Measurements from ENCODE around the gene GALNT11.
"Not testable (repeated sequence)": the region's sequence is repeated elsewhere in the genome, so short reads cannot be mapped to it uniquely, and the experiment has no call there.

GALNT11 gene

DNA sequence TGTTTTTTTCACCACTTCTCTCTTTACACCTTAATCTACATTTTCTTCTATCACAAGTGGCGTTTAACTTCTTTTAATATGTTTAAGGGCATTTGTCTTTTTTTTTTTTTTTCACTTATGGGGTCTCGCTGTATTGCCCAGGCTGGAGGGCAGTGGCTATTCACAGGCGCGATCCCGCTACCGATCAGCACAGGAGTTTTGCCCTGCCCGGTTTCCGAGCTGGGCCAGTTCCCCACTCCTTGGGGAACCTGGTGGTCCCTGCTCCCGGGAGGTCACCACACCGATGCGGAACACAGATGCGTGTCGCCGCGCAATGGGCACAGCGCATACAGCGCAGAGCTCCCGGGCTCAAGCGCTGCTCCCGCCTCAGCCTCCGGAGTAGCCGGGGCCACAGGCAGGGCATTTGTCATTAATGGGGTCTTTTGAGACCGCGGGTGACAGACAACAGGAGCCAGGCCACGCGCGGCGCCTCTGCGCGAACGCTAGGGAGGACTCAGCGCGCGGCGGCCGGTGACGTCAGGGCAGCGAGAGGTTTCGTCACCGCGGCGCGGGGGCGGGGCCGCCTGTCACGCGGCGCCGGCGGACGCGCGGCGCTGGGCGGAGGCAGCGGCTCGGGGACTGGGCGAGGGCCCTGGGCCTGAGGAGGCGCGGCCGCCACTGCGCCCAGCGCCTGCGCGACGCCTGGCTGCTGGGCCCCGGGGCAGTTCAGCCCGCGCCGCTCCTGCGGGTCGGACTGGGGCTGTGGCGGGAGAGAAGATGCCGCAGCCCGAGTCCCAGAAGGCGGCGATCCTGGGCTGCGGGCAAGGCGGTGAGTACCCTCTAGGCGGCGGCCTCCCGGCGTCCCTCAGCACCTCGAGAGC, at the start of gene GALNT11:
Gene GALNT11, plus strand, starts transcription at position 598 of the 860 bp plus-strand sequence. CDS start 68,554 bp downstream, outside the sequence.
- peak; percentile 77 to 81 (median 78) for DNase-seq (ENCODE audit: low read depth in 2 of 3, low spot score in 2 of 3)

GRCh38 chr7:151978616-151979015, 46.9 kb upstream of the GALNT11 start:
- no peak for DNase-seq (ENCODE audit: low read depth in 2 of 3, low spot score in 2 of 3)

- DNase-seq (ENCODE audit: low read depth in 2 of 3, low spot score in 2 of 3) = no peak
These were observed 44.3 kb upstream of the GALNT11 start for GRCh38 chr7:151981223-151981622.

DNA sequence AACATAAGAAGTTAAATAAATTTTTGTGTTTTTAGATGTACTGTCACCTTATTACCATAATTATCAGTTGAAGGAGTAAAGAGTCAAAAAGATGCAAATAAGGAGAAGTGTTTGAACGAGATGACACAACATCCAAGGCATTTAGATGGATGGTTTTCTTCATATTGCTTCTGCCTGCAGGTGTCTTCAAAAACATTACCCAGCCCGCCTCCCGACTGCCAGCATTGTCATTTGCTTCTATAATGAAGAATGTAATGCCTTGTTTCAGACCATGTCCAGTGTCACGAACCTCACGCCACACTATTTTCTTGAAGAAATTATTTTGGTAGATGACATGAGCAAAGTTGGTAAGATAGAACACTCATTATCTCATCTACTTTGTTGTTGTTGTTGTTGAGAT, 42.7 kb upstream of the GALNT11 start:
- no peak for DNase-seq (ENCODE audit: low read depth in 2 of 3, low spot score in 2 of 3)

DNA sequence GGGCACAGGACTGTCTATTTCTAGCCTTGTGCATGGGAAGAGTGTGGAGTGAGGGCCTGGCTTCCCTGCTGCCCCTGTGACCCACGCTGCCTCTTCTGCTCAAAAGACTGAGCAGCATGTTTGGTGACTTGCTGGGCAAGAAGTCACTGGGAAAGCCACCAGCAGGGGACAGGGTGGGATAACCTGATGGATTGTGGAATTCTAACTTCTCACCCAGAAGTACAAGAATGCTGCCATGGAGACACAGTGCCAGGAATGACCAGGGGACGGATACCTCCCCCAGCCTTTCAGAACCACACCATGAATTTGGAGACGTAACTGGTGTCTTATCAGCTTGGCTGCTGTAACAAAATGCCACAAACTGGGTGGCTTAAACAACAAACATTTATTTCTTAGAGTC, 40.9 kb upstream of the GALNT11 start:
- no peak for DNase-seq (ENCODE audit: low read depth in 2 of 3, low spot score in 2 of 3)

GRCh38 chr7:151987748-151988529, 37.5 kb upstream of the GALNT11 start:
- DNase-seq (ENCODE audit: low read depth in 2 of 3, low spot score in 2 of 3) = no peak

DNA sequence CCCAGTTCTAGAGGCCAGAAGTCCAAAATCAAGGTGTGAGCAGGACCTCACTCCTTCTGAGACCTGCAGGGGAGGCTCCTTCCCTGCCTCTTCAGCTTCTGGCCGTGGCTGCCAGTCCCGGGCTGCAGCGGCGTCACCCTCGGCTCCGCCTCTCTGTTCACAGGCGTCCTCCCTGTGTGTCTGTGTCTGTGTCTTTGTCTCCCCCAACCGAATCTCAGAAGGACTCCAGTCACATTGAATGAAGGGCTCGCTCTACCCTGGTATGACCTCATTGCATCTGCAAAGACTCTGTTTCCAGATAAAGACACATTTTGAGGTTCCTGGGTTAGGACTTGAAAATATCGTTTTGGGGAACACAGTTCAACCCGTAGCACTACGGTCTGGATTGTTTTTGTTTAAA, 33.1 kb upstream of the GALNT11 start:
- DNase-seq (ENCODE audit: low read depth in 2 of 3, low spot score in 2 of 3) = peak; percentile 4 to 9 (median 9)

DNA sequence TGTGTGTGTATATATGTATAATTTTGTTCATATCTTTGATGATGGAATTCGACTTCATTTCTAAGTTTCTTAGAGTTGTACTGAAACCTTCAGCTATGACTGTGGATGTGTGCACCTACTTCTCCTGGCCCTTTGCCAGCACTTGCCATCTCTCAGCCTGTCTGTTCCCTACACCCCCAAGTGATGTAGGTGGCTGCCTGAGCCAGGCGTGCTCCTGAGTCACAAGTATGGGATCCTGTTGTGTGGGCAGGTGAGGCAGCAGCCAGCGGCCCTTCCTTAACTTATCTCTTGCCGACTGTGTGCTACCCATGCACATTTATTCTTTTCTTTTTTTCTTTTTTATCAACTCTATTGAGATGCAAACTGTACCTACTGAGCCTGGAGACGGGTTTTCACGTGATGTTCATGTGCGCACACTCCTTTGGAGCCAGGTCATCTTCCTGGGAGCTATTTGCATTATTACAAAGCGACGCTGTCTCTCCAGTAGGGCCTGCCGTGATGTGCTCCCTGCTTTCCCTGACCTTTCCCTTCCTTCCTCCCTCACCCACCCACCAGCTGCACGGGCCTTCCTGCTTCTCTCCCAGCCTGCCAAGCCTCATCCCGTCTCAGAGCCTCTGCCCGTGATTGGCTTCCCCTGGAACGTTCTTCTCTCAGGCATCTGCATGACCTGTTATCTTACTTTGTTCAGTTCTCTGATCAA, 31.3 kb upstream of the GALNT11 start:
- peak in 1 of 3 experiments; percentile 4 for DNase-seq (ENCODE audit: low read depth in 2 of 3, low spot score in 2 of 3)

GRCh38 chr7:151999424-152000090, 25.9 kb upstream of the GALNT11 start:
- DNase-seq (ENCODE audit: low read depth in 2 of 3, low spot score in 2 of 3) = no peak

DNA sequence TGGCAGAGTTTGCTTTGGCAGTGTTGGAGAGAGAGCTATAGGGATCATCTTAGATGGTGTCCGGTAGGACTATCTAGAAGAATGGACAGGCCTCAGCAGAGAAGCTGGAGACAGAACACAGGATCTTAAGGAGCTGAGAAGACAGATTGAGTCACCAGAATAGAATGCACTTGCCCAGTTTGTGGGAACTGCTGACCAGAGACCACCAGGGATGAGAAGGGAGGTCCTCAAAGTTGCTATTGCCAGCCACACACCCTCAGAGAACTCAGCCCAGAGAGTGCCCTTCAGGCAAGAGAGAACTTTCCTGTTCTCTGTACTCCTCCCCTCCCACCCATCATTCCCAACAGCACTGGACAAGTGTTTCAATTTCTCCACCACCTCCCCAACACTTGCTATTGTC, 25.3 kb upstream of the GALNT11 start:
- no peak for DNase-seq (ENCODE audit: low read depth in 2 of 3, low spot score in 2 of 3)

GRCh38 chr7:152006336-152006735, 19.1 kb upstream of the GALNT11 start:
- no peak for DNase-seq (ENCODE audit: low read depth in 2 of 3, low spot score in 2 of 3)

- no peak for DNase-seq (ENCODE audit: low read depth in 2 of 3, low spot score in 2 of 3)
These were observed 13.6 kb upstream of the GALNT11 start for GRCh38 chr7:152011860-152012259.

DNA sequence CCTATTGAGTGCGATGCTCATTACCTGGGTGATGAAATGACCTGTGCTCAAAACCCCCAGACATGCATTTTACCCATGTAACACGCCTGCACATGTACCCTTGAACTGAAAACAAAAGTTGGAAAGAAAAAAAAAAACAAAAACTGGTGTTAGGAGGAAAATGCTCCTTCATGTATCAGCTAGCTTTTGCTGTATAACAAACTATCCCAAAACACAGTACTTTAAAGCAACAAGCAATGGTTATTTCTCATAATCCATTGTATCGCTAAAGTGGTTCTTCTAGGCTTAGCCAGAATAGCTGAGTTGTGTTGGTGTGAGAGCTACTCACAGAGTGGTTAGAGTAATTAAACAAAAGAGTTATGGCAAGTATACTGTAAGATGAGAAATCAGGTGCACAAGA, 12.2 kb upstream of the GALNT11 start:
- no peak for DNase-seq (ENCODE audit: low read depth in 2 of 3, low spot score in 2 of 3)

DNA sequence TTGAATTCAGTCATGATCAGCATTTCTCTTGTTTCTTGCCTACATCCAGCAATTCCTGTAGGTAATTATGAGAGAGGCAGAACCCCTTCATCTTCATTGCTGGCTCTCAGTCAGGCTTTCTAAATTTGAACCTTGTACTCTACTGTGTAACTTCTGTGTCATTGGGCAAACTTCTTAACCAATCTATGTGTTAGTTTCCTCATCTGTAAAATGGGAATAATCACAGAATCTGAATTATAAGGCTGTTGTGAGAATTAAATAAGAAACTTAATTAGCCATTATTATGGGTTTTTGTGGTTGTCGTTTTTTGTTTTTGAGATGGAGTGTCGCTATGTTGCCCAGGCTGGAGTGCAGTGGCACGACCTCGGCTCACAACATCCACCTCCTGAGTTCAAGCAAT, 11.5 kb upstream of the GALNT11 start:
- DNase-seq (ENCODE audit: low read depth in 2 of 3, low spot score in 2 of 3) = no peak

DNA sequence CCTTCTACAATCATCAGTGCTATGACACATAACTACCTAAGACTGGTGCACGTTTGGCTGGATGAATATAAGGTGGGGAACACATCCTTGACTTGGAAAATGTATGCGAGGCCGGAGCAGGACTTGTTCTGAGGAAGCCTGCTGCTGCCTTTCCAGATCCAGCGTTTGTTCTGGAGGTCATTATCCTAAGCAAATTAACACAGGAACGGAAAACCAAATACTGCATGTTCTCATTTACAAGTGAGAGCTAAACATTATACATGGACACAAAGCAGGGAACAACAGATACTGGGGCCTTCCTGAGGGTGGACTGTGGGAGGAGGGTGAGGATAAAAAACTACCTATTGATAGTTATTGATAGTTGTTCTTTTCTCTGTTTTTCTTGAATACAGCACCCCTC, 10.8 kb upstream of the GALNT11 start:
- no peak for DNase-seq (ENCODE audit: low read depth in 2 of 3, low spot score in 2 of 3)

DNA sequence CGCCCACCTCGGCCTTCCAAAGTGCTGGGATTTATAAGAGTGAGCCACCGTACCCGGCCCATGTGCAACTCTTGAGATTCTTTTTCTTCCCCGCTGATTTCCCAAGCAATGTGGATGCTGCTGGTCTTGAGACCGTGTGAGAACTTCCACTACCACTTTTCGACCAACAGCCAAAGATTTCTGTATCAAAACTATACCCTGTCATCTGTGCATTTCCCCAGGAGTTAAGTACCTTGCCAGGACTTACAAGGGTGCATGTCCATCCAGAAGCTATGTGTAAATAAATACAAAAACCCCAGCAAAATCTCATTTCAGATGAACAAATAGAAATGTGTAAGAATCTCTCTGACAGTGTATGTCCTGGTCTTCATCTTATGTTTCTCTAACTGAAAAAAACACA, 9.9 kb upstream of the GALNT11 start:
- no peak for DNase-seq (ENCODE audit: low read depth in 2 of 3, low spot score in 2 of 3)

- DNase-seq (ENCODE audit: low read depth in 2 of 3, low spot score in 2 of 3) = no peak
These were observed 8.5 kb upstream of the GALNT11 start for GRCh38 chr7:152016947-152017346.

DNA sequence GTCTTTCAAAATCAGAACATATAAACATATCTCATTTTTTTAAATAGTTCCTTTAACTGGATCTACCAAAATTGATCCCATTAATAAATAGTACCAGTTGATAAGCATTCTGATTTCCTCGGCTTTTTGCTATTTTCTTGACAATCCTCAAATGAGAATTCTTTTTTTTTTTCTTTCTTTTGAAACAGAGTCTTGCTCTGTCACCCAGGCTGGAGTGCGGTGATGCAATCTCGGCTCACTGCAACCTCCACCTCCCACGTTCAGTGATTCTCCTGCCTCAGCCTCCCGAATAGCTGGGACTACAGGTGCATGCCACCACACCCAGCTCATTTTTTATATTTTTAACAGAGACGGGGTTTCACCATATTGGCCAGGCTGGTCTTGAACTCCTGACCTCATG, 7.8 kb upstream of the GALNT11 start:
- DNase-seq (ENCODE audit: low read depth in 2 of 3, low spot score in 2 of 3) = not testable (repeated sequence)

DNA sequence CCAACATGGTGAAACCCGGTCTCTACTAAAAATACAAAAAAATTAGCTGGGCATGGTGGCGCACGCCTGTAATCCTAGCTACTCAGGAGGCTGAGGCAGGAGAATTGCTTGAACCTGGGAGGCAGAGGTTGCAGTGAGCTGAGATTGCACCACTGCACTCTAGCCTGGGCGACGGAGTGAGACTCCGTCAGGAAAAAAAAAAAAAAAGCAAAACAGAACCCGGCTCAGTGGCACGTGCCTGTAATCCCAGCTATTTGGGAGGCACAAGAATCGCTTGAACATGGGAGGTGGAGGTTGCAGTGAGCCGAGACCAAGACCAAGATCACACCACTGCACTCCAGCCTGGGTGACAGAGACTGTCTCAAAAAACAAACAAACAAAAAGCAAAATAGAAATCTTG, 3.7 kb upstream of the GALNT11 start:
- DNase-seq (ENCODE audit: low read depth in 2 of 3, low spot score in 2 of 3) = not testable (repeated sequence)

DNA sequence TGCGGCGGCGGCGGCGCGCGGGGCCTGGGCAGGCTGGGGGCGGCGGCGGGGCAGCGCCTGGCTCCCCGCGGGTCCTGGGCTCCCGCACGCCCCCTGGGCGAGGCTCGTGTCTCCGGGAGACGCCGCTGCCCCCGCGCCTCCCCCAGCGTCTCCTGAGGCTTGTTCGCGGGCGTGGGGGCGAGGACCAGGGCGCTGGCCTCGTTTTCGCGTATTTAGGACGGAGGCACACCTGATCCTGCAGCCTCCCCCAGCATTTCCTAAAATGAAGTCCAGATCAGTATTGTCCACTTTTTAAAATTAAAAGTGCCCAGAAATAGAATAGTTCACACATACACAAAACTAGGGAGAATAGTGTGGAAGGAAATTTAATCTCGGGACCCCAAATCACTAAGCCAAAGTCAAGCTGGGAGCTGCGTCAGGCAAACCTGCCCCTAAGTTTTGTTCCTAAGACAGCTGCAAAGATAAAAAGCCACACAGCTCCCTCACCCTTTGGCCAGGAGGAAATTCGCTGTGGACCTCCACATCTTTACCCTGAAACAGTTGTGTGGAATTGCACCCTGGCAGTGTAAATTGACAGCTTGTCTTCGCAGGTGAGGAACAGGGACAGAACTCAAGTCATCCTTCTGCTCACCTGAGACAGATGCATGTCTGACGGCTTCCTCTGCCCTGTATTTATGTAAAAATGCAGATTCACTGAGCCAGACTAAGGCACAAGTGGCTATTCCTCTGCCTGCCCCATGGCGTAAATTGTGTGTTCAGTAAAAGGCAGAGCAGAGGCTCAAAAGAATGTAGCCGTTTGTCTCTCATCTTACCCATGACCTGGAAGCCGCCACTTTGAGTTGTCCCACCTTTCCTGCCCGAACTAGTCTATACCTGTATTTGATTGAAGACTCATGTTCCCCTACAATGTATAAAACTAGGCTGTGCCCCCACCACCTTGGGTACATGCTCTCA, 740 bp downstream of the GALNT11 start:
- no peak for DNase-seq (ENCODE audit: low read depth in 2 of 3, low spot score in 2 of 3)

Measured in activated CD8-positive, alpha-beta memory T cell treated with anti-CD3 and anti-CD28 coated beads for 48 hours (primary cell).